DOHH2 (cell line): ENCODE measurements around the gene CHKB.

Experiments used
- EZH2phosphoT487 ChIP-seq: fragments of 200-600 bp; sonication (generic); IDR thresholded peaks from 2 replicates; pipeline ENCODE4 v1.6.1; 2017; ENCODE audit warnings: borderline replicate concordance, mild to moderate bottlenecking, antibody characterized with exemption, low read length, moderate library complexity, mixed read lengths
- TF ChIP-seq, protein P1 (sequence below): fragments of 200-600 bp; sonication (generic); IDR thresholded peaks from one replicate; pipeline ENCODE4 v1.5.1; 2014; ENCODE audit warnings: antibody characterized with exemption, mild to moderate bottlenecking, low read depth, low read length; ENCODE audit not compliant: poor library complexity, severe bottlenecking

DNA sequence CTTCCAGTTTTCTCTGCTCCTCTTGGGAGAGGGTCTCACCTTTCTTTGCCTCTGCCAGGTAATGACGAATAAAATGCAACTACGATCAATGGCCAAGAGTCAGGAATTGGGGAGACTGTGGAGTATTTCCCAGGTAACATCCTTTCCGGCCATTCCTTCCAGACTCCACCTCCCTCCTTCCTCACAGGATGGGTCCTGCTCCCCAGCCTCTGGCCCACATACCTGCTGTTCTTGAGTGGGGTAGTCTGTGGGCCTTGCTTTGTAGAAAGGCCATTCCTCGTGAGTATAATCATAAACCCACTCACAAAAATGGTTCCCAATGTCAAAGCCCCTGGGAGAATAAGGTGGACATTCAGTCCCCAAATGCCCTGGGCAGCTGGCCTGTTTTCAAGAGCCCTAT lies 2.9 kb downstream of the CHKB start:
- TF ChIP-seq, protein P1, sequence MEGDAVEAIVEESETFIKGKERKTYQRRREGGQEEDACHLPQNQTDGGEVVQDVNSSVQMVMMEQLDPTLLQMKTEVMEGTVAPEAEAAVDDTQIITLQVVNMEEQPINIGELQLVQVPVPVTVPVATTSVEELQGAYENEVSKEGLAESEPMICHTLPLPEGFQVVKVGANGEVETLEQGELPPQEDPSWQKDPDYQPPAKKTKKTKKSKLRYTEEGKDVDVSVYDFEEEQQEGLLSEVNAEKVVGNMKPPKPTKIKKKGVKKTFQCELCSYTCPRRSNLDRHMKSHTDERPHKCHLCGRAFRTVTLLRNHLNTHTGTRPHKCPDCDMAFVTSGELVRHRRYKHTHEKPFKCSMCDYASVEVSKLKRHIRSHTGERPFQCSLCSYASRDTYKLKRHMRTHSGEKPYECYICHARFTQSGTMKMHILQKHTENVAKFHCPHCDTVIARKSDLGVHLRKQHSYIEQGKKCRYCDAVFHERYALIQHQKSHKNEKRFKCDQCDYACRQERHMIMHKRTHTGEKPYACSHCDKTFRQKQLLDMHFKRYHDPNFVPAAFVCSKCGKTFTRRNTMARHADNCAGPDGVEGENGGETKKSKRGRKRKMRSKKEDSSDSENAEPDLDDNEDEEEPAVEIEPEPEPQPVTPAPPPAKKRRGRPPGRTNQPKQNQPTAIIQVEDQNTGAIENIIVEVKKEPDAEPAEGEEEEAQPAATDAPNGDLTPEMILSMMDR, result no peak
- no peak for TF ChIP-seq EZH2phosphoT487
